ENCODE data around the gene KCNMA1. TPM values are rescaled to one million over a fixed set of nuclear protein-coding genes. Genes with fewer than 3 reads are reported as not detected.

Gene KCNMA1
- total and polyA plus RNA-seq, 10 of the 15 experiments (the other 5 are each of a cell fraction or from before 2014, with no cell fraction given): 8.5 to 77.0 (median 21.3) TPM

- DNase-seq (ENCODE audit: low read depth, low spot score) (no peak), ATAC-seq (no peak), FAIRE-seq (no peak)
- Histone ChIP-seq H2AFZ (ENCODE audit: control insufficient read depth, low read depth, low read length) (no peak overlapping the region), H3K4me2 (ENCODE audit: control insufficient read depth, insufficient read depth) (no peak overlapping the region), H3K4me3 (no peak overlapping the region), H3K9me3 (replicated peaks; ENCODE audit: control insufficient read depth, insufficient read depth, low read length) (no peaks in the 10 kb centered on the region), H3K27me3 (replicated peaks in 1 of 2; ENCODE audit: control insufficient read depth in 2 of 2, insufficient read depth in 2 of 2, low read length in 1 of 2) (no peaks in the 10 kb centered on the region), H3K79me2 (ENCODE audit: control insufficient read depth, insufficient read depth, low read length) (no peaks in the 10 kb centered on the region), H4K20me1 (ENCODE audit: control insufficient read depth, insufficient read depth) (no peaks in the 10 kb centered on the region), H3K4me1 (ENCODE audit: control insufficient read depth, insufficient read depth, low read length) (peaks cover 2% of the 10 kb centered on the region), H3K27ac (ENCODE audit: control insufficient read depth, insufficient read depth) (no peak overlapping the region), H3K9ac (ENCODE audit: control insufficient read depth, insufficient read depth, low read length) (no peak overlapping the region), H3K36me3 (ENCODE audit: control insufficient read depth in 2 of 2, insufficient read depth in 2 of 2, low read length in 1 of 2) (no peaks in the 10 kb centered on the region)
- CTCF ChIA-PET: interaction anchor here (1.0 to 2.7 kb wide), 12 partner anchors 10 to 332 kb away, joined by 3 to 11 read pairs (median 5); no protein-coding TSS in a partner anchor
- TF ChIP-seq CHD2 (IDR thresholded peaks at IDR 0.05; ENCODE audit: borderline replicate concordance, low read depth, low read length) (no peak), POLR2AphosphoS2 (IDR thresholded peaks at IDR 0.05; ENCODE audit: low read depth, low read length) (no peak), IKZF1 (conservative IDR thresholded peaks at IDR 0.05) (no peak), ZZZ3 (IDR thresholded peaks at IDR 0.05; ENCODE audit: control insufficient read depth, insufficient read length, low read depth) (no peak), MEF2B (IDR thresholded peaks at IDR 0.05; ENCODE audit: partially characterized antibody, poor library complexity, severe bottlenecking) (no peak), ZNF217 (IDR thresholded peaks at IDR 0.05) (no peak), ZBTB4 (CRISPR knock-in tag; IDR thresholded peaks at IDR 0.05) (no peak), HDGF (IDR thresholded peaks at IDR 0.05) (no peak), JUNB (IDR thresholded peaks at IDR 0.05) (no peak), MXI1 (IDR thresholded peaks at IDR 0.05; ENCODE audit: low read depth, low read length) (no peak), MAX (IDR thresholded peaks at IDR 0.05; ENCODE audit: low read depth, low read length) (no peak)
- 71% methylated on average over 3 of the region's 3 CpGs for WGBS (ENCODE audit: insufficient coverage, insufficient replicate concordance, low lambda C conversion rate, missing lambda C conversion rate)
- SMC1A ChIA-PET (ENCODE audit: uncharacterized antibody, unreplicated experiment): interaction anchor here (0.8 to 8.3 kb wide), 22 partner anchors 10 to 343 kb away, joined by 3 to 74 read pairs (median 4); no protein-coding TSS in a partner anchor
- no TSS peak for BruUV-seq (replicated peaks)
- RAD21 ChIA-PET (ENCODE audit: unreplicated experiment): interaction anchor here (0.7 to 3.9 kb wide), 15 partner anchors 9 to 333 kb away, joined by 3 to 19 read pairs (median 4); partner anchors contain the start of gene KCNMA1
- intact Hi-C loops (cut with micrococcal nuclease; ENCODE audit: unreplicated experiment): no loop called here
- in situ Hi-C loops (cut with MboI): no loop called here
- POLR2A ChIA-PET: interaction anchor here (0.7 to 5.7 kb wide), 5 partner anchors 8 to 122 kb away, joined by 3 to 29 read pairs (median 4); no protein-coding TSS in a partner anchor
Measured at GRCh38 chr10:77506517-77507200, 130.9 kb downstream of the KCNMA1 start.
